Measurements from ENCODE around the gene IPO11.

The IPO11 gene

GRCh38 chr5:62568800-62569432 is 156.4 kb downstream of the IPO11 start (continued):
- TF ChIP-seq CSRNP3 (CRISPR knock-in tag; IDR thresholded peaks at IDR 0.05) (no peak), ZFP30 (CRISPR knock-in tag; IDR thresholded peaks at IDR 0.05) (no peak), TSHZ2 (CRISPR knock-in tag; IDR thresholded peaks at IDR 0.05) (no peak), CSDC2 (CRISPR knock-in tag; IDR thresholded peaks at IDR 0.05) (no peak), ZNF70 (CRISPR knock-in tag; IDR thresholded peaks at IDR 0.05) (no peak), GLIS3 (CRISPR knock-in tag; IDR thresholded peaks at IDR 0.05) (no peak)

- ATAC-seq = no peak
- no peak for TF ChIP-seq ZFP3 (CRISPR knock-in tag; IDR thresholded peaks at IDR 0.05)
- no peak for TF ChIP-seq ZFP30 (CRISPR knock-in tag; IDR thresholded peaks at IDR 0.05)
- TF ChIP-seq TSHZ2 (CRISPR knock-in tag; IDR thresholded peaks at IDR 0.05) = no peak
- no peak for TF ChIP-seq POU6F1 (CRISPR knock-in tag; IDR thresholded peaks at IDR 0.05; ENCODE audit: borderline replicate concordance, low read depth)
- TF ChIP-seq ESRRG (CRISPR knock-in tag; IDR thresholded peaks at IDR 0.05) = no peak
- TF ChIP-seq CREB5 (CRISPR knock-in tag; IDR thresholded peaks at IDR 0.05; ENCODE audit: low read depth) = no peak
- TF ChIP-seq ISL1 (CRISPR knock-in tag; IDR thresholded peaks at IDR 0.05) = no peak
Measured at GRCh38 chr5:62569470-62569869, 156.9 kb downstream of the IPO11 start.

GRCh38 chr5:62572918-62573514 is 160.5 kb downstream of the IPO11 start:
- ATAC-seq = no peak
- no peak for TF ChIP-seq OSR1 (CRISPR knock-in tag; IDR thresholded peaks at IDR 0.05)
- no peak for TF ChIP-seq ZFP30 (CRISPR knock-in tag; IDR thresholded peaks at IDR 0.05)
- TF ChIP-seq BACH2 (CRISPR knock-in tag; IDR thresholded peaks at IDR 0.05; ENCODE audit: borderline replicate concordance) = no peak
- no peak for TF ChIP-seq ZNF70 (CRISPR knock-in tag; IDR thresholded peaks at IDR 0.05)
- TF ChIP-seq TCF4 (CRISPR knock-in tag; IDR thresholded peaks at IDR 0.05; ENCODE audit: borderline replicate concordance) = no peak
- TF ChIP-seq ZNF8 (CRISPR knock-in tag; IDR thresholded peaks at IDR 0.05) = no peak
- TF ChIP-seq ARNTL (CRISPR knock-in tag; IDR thresholded peaks at IDR 0.05; ENCODE audit: borderline replicate concordance, low read depth) = no peak
- TF ChIP-seq TOX (CRISPR knock-in tag; IDR thresholded peaks at IDR 0.05; ENCODE audit: borderline replicate concordance) = no peak
- TF ChIP-seq ZFP3 (CRISPR knock-in tag; IDR thresholded peaks at IDR 0.05) = no peak
- TF ChIP-seq RARB (CRISPR knock-in tag; IDR thresholded peaks at IDR 0.05) = no peak
- no peak for TF ChIP-seq CSDC2 (CRISPR knock-in tag; IDR thresholded peaks at IDR 0.05)
- no peak for TF ChIP-seq ZC3H10 (CRISPR knock-in tag; IDR thresholded peaks at IDR 0.05)
- TF ChIP-seq ESRRG (CRISPR knock-in tag; IDR thresholded peaks at IDR 0.05) = no peak
- no peak for TF ChIP-seq SNAI2 (CRISPR knock-in tag; IDR thresholded peaks at IDR 0.05)
- no peak for TF ChIP-seq ISL1 (CRISPR knock-in tag; IDR thresholded peaks at IDR 0.05)
- TF ChIP-seq CREB5 (CRISPR knock-in tag; IDR thresholded peaks at IDR 0.05; ENCODE audit: low read depth) = no peak
- no peak for TF ChIP-seq CSRNP3 (CRISPR knock-in tag; IDR thresholded peaks at IDR 0.05)
- TF ChIP-seq ZNF565 (CRISPR knock-in tag; conservative IDR thresholded peaks at IDR 0.05; ENCODE audit: low read depth) = no peak
